VCaP (cell line): ENCODE data around the gene RBFOX1.

ENCODE experiments used
- H3K27ac ChIP-seq: fragments of 450-650 bp; 2 replicates; pipeline ENCODE4 v1.5.1; 2017
- CTCF ChIP-seq: fragments of 450-650 bp; conservative IDR thresholded peaks from 2 replicates; pipeline ENCODE4 v1.5.1; 2017; ENCODE audit warnings: mild to moderate bottlenecking, moderate library complexity

RBFOX1 gene

DNA sequence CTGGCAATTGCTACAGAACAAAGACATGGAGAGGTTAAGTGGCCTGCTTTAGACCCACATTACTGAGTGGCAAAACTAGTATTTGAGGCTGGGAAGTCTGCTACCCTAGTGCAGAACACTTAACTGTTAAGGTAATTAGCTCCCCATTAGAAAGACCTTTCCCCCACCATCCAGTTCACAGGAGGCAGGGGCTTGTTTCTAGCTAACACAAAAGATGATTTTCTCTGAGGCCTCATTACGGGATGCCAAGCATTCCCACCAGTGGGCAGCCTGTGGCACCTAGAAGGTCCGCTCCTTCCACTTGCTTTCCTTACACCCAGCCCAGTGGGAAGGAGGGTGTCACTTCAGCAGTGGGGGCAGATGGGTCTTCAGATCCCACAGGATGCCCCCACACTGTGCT, 99.1 kb downstream of the RBFOX1 start:
- no peak for TF ChIP-seq CTCF

GRCh38 chr16:7436306-7436705, 103.7 kb downstream of the RBFOX1 start:
- TF ChIP-seq CTCF, result no peak

More for the DNA sequence above, 99.1 kb downstream of the RBFOX1 start:
- H3K27ac ChIP-seq, result no peak overlapping the region

GRCh38 chr16:7437135-7437804, 104.6 kb downstream of the RBFOX1 start:
- H3K27ac ChIP-seq, result no peak overlapping the region
- no peak for TF ChIP-seq CTCF

More at GRCh38 chr16:7436306-7436705, 103.7 kb downstream of the RBFOX1 start:
- no peak overlapping the region for H3K27ac ChIP-seq

- no peak for TF ChIP-seq CTCF
- H3K27ac ChIP-seq, result no peak overlapping the region
These were observed 105.2 kb downstream of the RBFOX1 start for GRCh38 chr16:7437843-7438242.

DNA sequence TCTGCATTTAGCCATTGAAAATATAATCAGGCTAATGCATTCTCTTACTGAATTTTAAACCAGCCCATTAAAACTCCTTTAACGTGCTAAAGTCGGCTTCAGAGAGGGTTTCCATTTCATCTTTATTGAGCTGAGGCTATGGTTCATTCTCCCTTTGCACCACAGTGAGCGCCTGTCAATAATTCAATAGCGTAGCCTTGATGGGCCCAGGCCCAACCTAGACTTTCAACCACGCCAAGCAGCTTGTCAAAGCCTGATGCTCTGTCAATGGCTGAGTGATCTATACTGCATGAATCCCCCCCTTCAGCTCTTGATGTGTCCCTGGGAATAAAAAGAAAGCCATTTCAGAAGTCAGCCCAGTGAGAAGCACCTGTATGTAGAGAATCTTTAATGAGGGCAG, 106.0 kb downstream of the RBFOX1 start:
- H3K27ac ChIP-seq, result no peak overlapping the region
- TF ChIP-seq CTCF, result no peak

- no peak for TF ChIP-seq CTCF
- no peak overlapping the region for H3K27ac ChIP-seq
These were observed 106.9 kb downstream of the RBFOX1 start for GRCh38 chr16:7439518-7439917.

DNA sequence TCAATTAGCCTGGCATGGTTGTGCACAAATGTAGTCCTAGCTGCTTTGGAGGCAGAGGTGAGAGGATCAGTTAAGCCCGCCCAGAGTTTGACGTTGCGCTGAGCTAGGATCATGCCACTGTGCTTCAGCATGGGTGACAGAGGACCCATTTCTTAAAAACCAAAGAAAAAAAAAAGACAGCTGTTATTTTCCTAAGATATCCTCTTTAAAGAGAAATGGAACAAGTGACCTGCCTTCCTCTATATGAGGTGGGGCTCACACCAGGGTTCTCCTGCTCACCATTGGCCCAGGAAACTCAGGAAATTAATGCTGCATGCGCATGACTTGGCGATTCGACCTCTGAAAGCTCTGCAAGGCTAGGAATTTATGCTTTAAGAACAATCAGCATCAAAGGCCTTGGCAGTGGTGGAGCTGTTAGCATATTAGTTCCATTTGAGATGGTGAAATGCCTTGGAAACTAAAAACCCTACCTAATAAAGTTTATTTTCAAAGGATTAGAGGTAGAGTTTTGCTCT, 108.3 kb downstream of the RBFOX1 start:
- TF ChIP-seq CTCF, result no peak
- H3K27ac ChIP-seq, result no peak overlapping the region
